CD4-positive, alpha-beta T cell (primary cell): ENCODE measurements around the gene NAV2. TPM values are rescaled to one million over a fixed set of nuclear protein-coding genes. Genes with fewer than 3 reads are reported as not detected.

ENCODE experiments used
- ATAC-seq: fragments of 200-7000 bp; cut with Tn5 transposase; one replicate; pipeline ENCODE4 v1.10.0; 2022; ENCODE audit warnings: mild to moderate bottlenecking; ENCODE audit not compliant: poor library complexity
- CTCF ChIA-PET: fragments of 350-600 bp; sonication (Branson Sonifier 250); formaldehyde crosslinking; loops from one replicate; lab custom pipeline; 2021; ENCODE audit warnings: antibody characterized with exemption, inconsistent platforms; lab: Charles Lee
- POLR2A ChIA-PET: fragments of 350-600 bp; sonication (Branson Sonifier 250); formaldehyde crosslinking; loops from one replicate; lab custom pipeline; 2021; ENCODE audit warnings: antibody characterized with exemption, inconsistent platforms; lab: Charles Lee
- DNase-seq, 14 experiments: peaks; one replicate each; pipeline ENCODE4 v3.0.0-alpha.2; 2013 to 2020; ENCODE audit warnings: mixed read lengths in 2 of 14
- H3K27ac ChIP-seq, 2 donors: one replicate each; pipeline versions ENCODE4 v1.5.1 to v1.7.0; 2013; ENCODE audit warnings: low read length in 2 of 2, low read depth in 1 of 2, mild to moderate bottlenecking in 1 of 2
- H3K27me3 ChIP-seq, 2 experiments: 1 replicate in 1 of 2; 2 replicates in 1 of 2; pipeline versions ENCODE4 v1.6.1 to v1.7.0; 2013; ENCODE audit warnings: low read length in 2 of 2, control low read depth in 1 of 2, mild to moderate bottlenecking in 1 of 2, moderate library complexity in 1 of 2; ENCODE audit not compliant: insufficient read depth in 2 of 2, control insufficient read depth in 1 of 2
- H3K36me3 ChIP-seq: one replicate; pipeline ENCODE4 v1.6.1; 2013; ENCODE audit warnings: low read length, control low read depth; ENCODE audit not compliant: insufficient read depth
- H3K4me1 ChIP-seq: one replicate; pipeline ENCODE4 v1.6.1; 2013; ENCODE audit warnings: low read length, control low read depth; ENCODE audit not compliant: insufficient read depth
- H3K4me3 ChIP-seq: one replicate; pipeline ENCODE4 v1.5.1; 2013; ENCODE audit warnings: mild to moderate bottlenecking, low read length, moderate library complexity
- H3K9me3 ChIP-seq, 2 experiments: 1 replicate in 1 of 2; 2 replicates in 1 of 2; pipeline versions ENCODE4 v1.6.1 to v1.7.0; 2013; ENCODE audit warnings: low read length in 2 of 2, mild to moderate bottlenecking in 2 of 2, control low read depth in 1 of 2, moderate library complexity in 1 of 2; ENCODE audit not compliant: control insufficient read depth in 1 of 2, insufficient read depth in 1 of 2
- H3K27ac Mint-ChIP-seq: one replicate; pipeline ENCODE4 v1.8.0; 2020; ENCODE audit warnings: mixed read lengths
- H3K27me3 Mint-ChIP-seq: one replicate; pipeline ENCODE4 v1.8.0; 2021; ENCODE audit warnings: mixed read lengths
- H3K36me3 Mint-ChIP-seq: one replicate; pipeline ENCODE4 v1.8.0; 2021; ENCODE audit warnings: low read depth, mixed read lengths
- H3K4me1 Mint-ChIP-seq: one replicate; pipeline ENCODE4 v1.8.0; 2021; ENCODE audit warnings: low read depth, mixed read lengths
- H3K4me3 Mint-ChIP-seq: one replicate; pipeline ENCODE4 v1.8.0; 2020; ENCODE audit warnings: mild to moderate bottlenecking, mixed read lengths
- H3K9me3 Mint-ChIP-seq: one replicate; pipeline ENCODE4 v1.8.0; 2020; ENCODE audit warnings: mixed read lengths
- CTCF ChIP-seq: fragments of 200-600 bp; IDR thresholded peaks from one replicate; pipeline ENCODE4 v1.8.0; 2022; ENCODE audit warnings: antibody characterized with exemption, mild to moderate bottlenecking
- intact Hi-C, 2 experiments: fragments of 100-400 bp; cut with DNase I in 1 of 2; cut with micrococcal nuclease in 1 of 2; formaldehyde crosslinking; loops; one replicate each; pipeline versions ENCODE4 v1.15.1 to v1.9.0; 2023 to 2025; cut with DNase I, micrococcal nuclease
- total RNA-seq, 174 experiments: library from RNA in 2 of 174; stranded (reverse) in 2 of 174; gene quantifications; one replicate each; pipeline ENCODE4 v1.2.3 and lab custom pipeline; 2021 to 2026

NAV2 gene
- total RNA-seq, 2 experiments from 2014 or later = 0.55 to 0.64 TPM

GRCh38 chr11:19691815-19692500 is 20.7 kb upstream of the NAV2 start:
- H3K4me3 ChIP-seq = no peak overlapping the region
- no peaks in the 10 kb centered on the region for H3K4me1 ChIP-seq
- POLR2A ChIA-PET = no interaction called here
- intact Hi-C loops = no loop called here
- no peaks in the 10 kb centered on the region for H3K9me3 Mint-ChIP-seq
- no peaks in the 10 kb centered on the region for H3K36me3 Mint-ChIP-seq
- no peaks in the 10 kb centered on the region for H3K9me3 ChIP-seq
- TF ChIP-seq CTCF = no peak
- DNase-seq (no peak), ATAC-seq (no peak)
- H3K27ac Mint-ChIP-seq = no peak overlapping the region
- no peaks in the 10 kb centered on the region for H3K4me1 Mint-ChIP-seq
- H3K27me3 Mint-ChIP-seq = peaks cover 11% of the 10 kb centered on the region
- no peak overlapping the region for H3K27ac ChIP-seq
- no peak overlapping the region for H3K4me3 Mint-ChIP-seq
- CTCF ChIA-PET = no interaction called here
- H3K36me3 ChIP-seq = no peaks in the 10 kb centered on the region
- H3K27me3 ChIP-seq = no peaks in the 10 kb centered on the region

DNA sequence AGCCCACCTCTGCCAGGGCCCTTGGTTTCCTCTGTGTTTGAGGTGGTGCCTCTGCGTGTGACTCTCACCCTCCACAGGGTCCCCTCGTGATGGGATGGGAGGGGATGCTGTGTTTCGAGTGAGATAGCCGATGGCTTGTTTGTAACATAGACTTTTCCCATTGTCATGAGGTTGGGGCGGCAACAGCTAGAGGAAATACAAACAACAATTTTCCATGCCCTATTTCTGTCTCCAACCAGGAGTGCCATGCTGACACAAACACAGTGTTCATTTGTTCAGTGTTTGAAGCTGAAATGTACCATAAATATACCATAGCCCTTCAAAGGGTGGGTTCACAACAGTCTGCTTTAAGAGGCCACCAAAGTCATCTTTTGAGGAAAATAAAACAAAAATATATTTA is 19.5 kb upstream of the NAV2 start:
- ATAC-seq (no peak), DNase-seq (no peak)
- TF ChIP-seq CTCF = no peak
- no peak overlapping the region for H3K27ac Mint-ChIP-seq
- H3K9me3 Mint-ChIP-seq = no peaks in the 10 kb centered on the region
- Histone ChIP-seq H3K4me1 (no peaks in the 10 kb centered on the region), H3K27ac (no peak overlapping the region), H3K36me3 (no peaks in the 10 kb centered on the region), H3K4me3 (no peak overlapping the region), H3K27me3 (no peaks in the 10 kb centered on the region), H3K9me3 (no peaks in the 10 kb centered on the region)
- H3K36me3 Mint-ChIP-seq = no peaks in the 10 kb centered on the region
- H3K4me3 Mint-ChIP-seq = no peak overlapping the region
- H3K27me3 Mint-ChIP-seq = peaks cover 19% of the 10 kb centered on the region
- no peaks in the 10 kb centered on the region for H3K4me1 Mint-ChIP-seq
- ChIA-PET POLR2A (no interaction called here), CTCF (no interaction called here)
- intact Hi-C loops = no loop called here

DNA sequence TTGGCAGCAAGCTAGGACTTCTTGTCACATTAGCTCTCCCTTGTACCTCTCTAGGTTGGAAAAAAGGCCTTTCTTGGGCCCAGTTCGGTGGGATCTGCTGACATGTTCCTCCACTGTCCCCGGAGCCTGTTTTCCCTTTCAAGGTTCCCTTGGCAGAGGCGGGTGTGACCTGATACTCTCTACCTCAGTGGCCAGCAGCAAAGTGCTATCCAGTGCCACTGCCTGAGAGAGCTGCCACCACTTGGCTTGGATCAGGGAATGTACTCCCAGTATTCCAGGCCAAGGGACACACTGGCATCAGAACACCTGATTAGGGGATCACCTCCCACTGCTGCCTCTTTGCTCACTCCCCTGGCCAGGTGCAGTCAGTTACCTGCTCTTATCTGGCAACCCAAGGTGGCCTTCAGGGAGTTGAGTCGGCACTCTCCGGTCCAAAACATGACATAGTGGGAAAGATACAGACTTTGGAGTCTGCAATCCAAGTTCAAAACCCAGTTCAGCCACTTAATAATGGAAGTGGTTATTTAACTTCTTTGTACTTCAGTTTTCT is 17.8 kb upstream of the NAV2 start:
- H3K4me1 ChIP-seq = no peaks in the 10 kb centered on the region
- H3K4me3 ChIP-seq = no peak overlapping the region
- DNase-seq (no peak), ATAC-seq (no peak)
- TF ChIP-seq CTCF = no peak
- Mint-ChIP-seq H3K9me3 (no peaks in the 10 kb centered on the region), H3K27me3 (peaks cover 13% of the 10 kb centered on the region), H3K4me1 (no peaks in the 10 kb centered on the region), H3K27ac (no peak overlapping the region), H3K36me3 (no peaks in the 10 kb centered on the region), H3K4me3 (no peak overlapping the region)
- no peaks in the 10 kb centered on the region for H3K27me3 ChIP-seq
- CTCF ChIA-PET = no interaction called here
- H3K9me3 ChIP-seq = no peaks in the 10 kb centered on the region
- no peak overlapping the region for H3K27ac ChIP-seq
- POLR2A ChIA-PET = no interaction called here
- no peaks in the 10 kb centered on the region for H3K36me3 ChIP-seq
- intact Hi-C loops = loop anchor here in 1 of 2 experiments (5.0 kb wide), 1 partner anchor 37 kb away; no protein-coding TSS in a partner anchor
